ENCODE measurements around the gene FAM180B.
"Not testable (repeated sequence)": the region's sequence is repeated elsewhere in the genome, so short reads cannot be mapped to it uniquely, and the experiment has no call there.

The FAM180B gene

GRCh38 chr11:47586098-47586855 lies at the start of gene FAM180B:
Gene FAM180B, plus strand, starts transcription at chr11:47586678. Its CDS starts 91 bp downstream, at chr11:47586769.
- DNase-seq, result no peak

- DNase-seq, result no peak
These were observed 49.6 kb upstream of the FAM180B start for GRCh38 chr11:47536915-47537314.

- DNase-seq, result no peak
These were observed 47.5 kb upstream of the FAM180B start for GRCh38 chr11:47538741-47539565.

- no peak for DNase-seq
These were observed 46.8 kb upstream of the FAM180B start for GRCh38 chr11:47539681-47540039.

GRCh38 chr11:47541070-47541469 lies 45.4 kb upstream of the FAM180B start:
- no peak for DNase-seq

GRCh38 chr11:47545298-47545697 lies 41.2 kb upstream of the FAM180B start:
- no peak for DNase-seq

- DNase-seq, result not testable (repeated sequence)
These were observed 40.2 kb upstream of the FAM180B start for GRCh38 chr11:47546274-47546673.

- no peak for DNase-seq
These were observed 36.0 kb upstream of the FAM180B start for GRCh38 chr11:47550288-47551047.

- DNase-seq, result no peak
These were observed 35.4 kb upstream of the FAM180B start for GRCh38 chr11:47551086-47551485.

GRCh38 chr11:47552056-47552565 lies 34.4 kb upstream of the FAM180B start:
- peak; percentile 35 for DNase-seq

GRCh38 chr11:47552566-47553405 lies 33.7 kb upstream of the FAM180B start, which contains the start of gene CELF1:
Gene CELF1, minus strand, starts transcription at chr11:47553132. Its CDS starts 53,609 bp downstream, at chr11:47499523.
- DNase-seq, result peak; percentile 91

GRCh38 chr11:47553406-47553743 lies 33.1 kb upstream of the FAM180B start:
- no peak for DNase-seq

GRCh38 chr11:47557004-47557403 lies 29.5 kb upstream of the FAM180B start:
- DNase-seq, result not testable (repeated sequence)

GRCh38 chr11:47558695-47559094 lies 27.8 kb upstream of the FAM180B start:
- no peak for DNase-seq

- no peak for DNase-seq
These were observed 26.1 kb upstream of the FAM180B start for GRCh38 chr11:47560426-47560825.

- DNase-seq, result not testable (repeated sequence)
These were observed 24.1 kb upstream of the FAM180B start for GRCh38 chr11:47562393-47562792.

GRCh38 chr11:47564366-47564765 lies 22.1 kb upstream of the FAM180B start:
- DNase-seq, result not testable (repeated sequence)

GRCh38 chr11:47564933-47565339 lies 21.5 kb upstream of the FAM180B start:
- DNase-seq, result no peak

GRCh38 chr11:47565340-47566148 lies 20.9 kb upstream of the FAM180B start, which contains the start of gene PTPMT1:
Gene PTPMT1, plus strand, starts transcription at chr11:47565599. Its CDS starts 24 bp downstream, at chr11:47565623.
- DNase-seq, result peak; percentile 64

GRCh38 chr11:47566149-47566698 lies 20.3 kb upstream of the FAM180B start:
- no peak for DNase-seq

- no peak for DNase-seq
These were observed 16.8 kb upstream of the FAM180B start for GRCh38 chr11:47569646-47570045.
